PC-9 (cell line): Measurements from ENCODE around the gene ERC2.

Source experiments
- CTCF ChIP-seq: fragments of 200-600 bp; sonication (generic); conservative IDR thresholded peaks from 2 replicates; pipeline ENCODE4 v1.6.1; 2017; ENCODE audit warnings: mixed run types, antibody characterized with exemption, mild to moderate bottlenecking, moderate library complexity
- EZH2 ChIP-seq: fragments of 200-600 bp; sonication (generic); IDR thresholded peaks from 2 replicates; pipeline ENCODE4 v1.8.0; 2017; ENCODE audit warnings: antibody characterized with exemption, low read depth

GRCh38 chr3:55728461-55729100 is 739.7 kb downstream of the ERC2 start:
- TF ChIP-seq CTCF (no peak), EZH2 (no peak)
